ENCODE measurements around the gene CEACAM19. TPM values are rescaled to one million over a fixed set of nuclear protein-coding genes. Genes with fewer than 3 reads are reported as not detected.
"Not testable (repeated sequence)": the region's sequence is repeated elsewhere in the genome, so short reads cannot be mapped to it uniquely, and the experiment has no call there.

CEACAM19 gene
- total and polyA plus RNA-seq, 2 donors (not counting 3 experiments of a cell fraction or from before 2014, with no cell fraction given) = 9.9 to 14.5 TPM

DNA sequence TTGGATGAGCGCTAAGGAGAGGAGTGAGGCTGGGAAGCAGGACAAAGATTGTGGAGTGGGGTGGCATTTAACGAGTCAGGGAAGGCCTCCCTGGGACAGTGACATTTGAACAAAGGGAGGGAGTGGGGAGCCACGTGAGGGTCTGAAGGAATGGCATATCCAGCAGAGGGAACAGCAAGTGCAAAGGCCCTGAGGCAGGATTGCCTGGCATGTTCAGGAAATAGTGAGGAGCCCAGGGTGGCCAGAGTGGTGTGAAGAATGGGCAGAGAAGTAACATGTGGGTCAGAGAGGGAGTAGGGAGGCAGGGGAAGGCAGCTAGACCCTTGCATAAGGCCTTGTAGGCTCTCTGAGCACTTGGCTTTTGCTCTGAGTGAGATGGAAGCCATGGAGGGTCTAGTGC lies 42.5 kb upstream of the CEACAM19 start:
- CTCF ChIA-PET = interaction anchor here (2.9 kb wide), 1 partner anchor 58 kb away, joined by 9 read pairs; no protein-coding TSS in a partner anchor
- Histone ChIP-seq H3K9me1 (replicated peaks; ENCODE audit: control insufficient read depth, extremely low read depth, insufficient read depth, low read length) (no peaks in the 10 kb centered on the region), H4K20me1 (replicated peaks; ENCODE audit: control insufficient read depth, extremely low read depth, insufficient read depth, low read length) (no peaks in the 10 kb centered on the region), H3K9me3 (replicated peaks; ENCODE audit: control insufficient read depth, insufficient read depth, low read length) (no peaks in the 10 kb centered on the region), H3K79me2 (ENCODE audit: control insufficient read depth, insufficient read depth, low read length) (no peaks in the 10 kb centered on the region), H3K4me3 (replicated peaks in 1 of 3; ENCODE audit: insufficient read depth in 1 of 3, low read depth in 1 of 3, low read length in 3 of 3) (no peak overlapping the region), H2AFZ (ENCODE audit: low read depth, low read length) (no peak overlapping the region), H3K36me3 (ENCODE audit: control insufficient read depth in 2 of 2, extremely low read depth in 1 of 2, insufficient read depth in 2 of 2, low read length in 2 of 2) (no peaks in the 10 kb centered on the region), H3K4me1 (ENCODE audit: control insufficient read depth, extremely low read depth, insufficient read depth, low read length) (peaks cover 22% of the 10 kb centered on the region), H3K27ac (ENCODE audit: insufficient read depth, low read depth, low read length) (no peak overlapping the region), H3K9ac (replicated peaks; ENCODE audit: extremely low read depth, insufficient read depth, low read length) (no peak overlapping the region), H3K4me2 (ENCODE audit: insufficient read depth, low read length) (no peak overlapping the region), H3K27me3 (ENCODE audit: control insufficient read depth in 2 of 2, insufficient read depth in 2 of 2, low read length in 2 of 2) (no peaks in the 10 kb centered on the region)
- no TSS peak for BruUV-seq (replicated peaks)
- intact Hi-C loops (cut with micrococcal nuclease) (no loop called here), dilution Hi-C loops (cut with MboI; ENCODE audit: extremely low pct_ligation_motif_present, low sequenced_read_pairs) (no loop called here)
- no peak for DNase-seq (ENCODE audit: low read depth, low spot score)
- FAIRE-seq = no peak
- TF ChIP-seq POLR2AphosphoS5 (IDR thresholded peaks at IDR 0.05; ENCODE audit: insufficient read depth, low read depth, low read length) (no peak), GATA2 (IDR thresholded peaks at IDR 0.05; ENCODE audit: insufficient read depth, insufficient read length, low read depth, low read length) (no peak), EZH2 (IDR thresholded peaks at IDR 0.05; ENCODE audit: borderline replicate concordance, low read depth, low read length, severe bottlenecking) (no peak), FOS (IDR thresholded peaks at IDR 0.05; ENCODE audit: borderline replicate concordance, insufficient read depth, low read length) (no peak), POLR2A (IDR thresholded peaks at IDR 0.05; ENCODE audit: low read depth, low read length) (no peak), MYC (IDR thresholded peaks at IDR 0.05; ENCODE audit: low read depth, low read length) (no peak), MAX (IDR thresholded peaks at IDR 0.05; ENCODE audit: insufficient read depth, insufficient read length) (no peak), JUN (IDR thresholded peaks at IDR 0.05; ENCODE audit: borderline replicate concordance, insufficient read depth, insufficient read length, low read depth) (no peak)
- TF ChIP-seq, protein P1, sequence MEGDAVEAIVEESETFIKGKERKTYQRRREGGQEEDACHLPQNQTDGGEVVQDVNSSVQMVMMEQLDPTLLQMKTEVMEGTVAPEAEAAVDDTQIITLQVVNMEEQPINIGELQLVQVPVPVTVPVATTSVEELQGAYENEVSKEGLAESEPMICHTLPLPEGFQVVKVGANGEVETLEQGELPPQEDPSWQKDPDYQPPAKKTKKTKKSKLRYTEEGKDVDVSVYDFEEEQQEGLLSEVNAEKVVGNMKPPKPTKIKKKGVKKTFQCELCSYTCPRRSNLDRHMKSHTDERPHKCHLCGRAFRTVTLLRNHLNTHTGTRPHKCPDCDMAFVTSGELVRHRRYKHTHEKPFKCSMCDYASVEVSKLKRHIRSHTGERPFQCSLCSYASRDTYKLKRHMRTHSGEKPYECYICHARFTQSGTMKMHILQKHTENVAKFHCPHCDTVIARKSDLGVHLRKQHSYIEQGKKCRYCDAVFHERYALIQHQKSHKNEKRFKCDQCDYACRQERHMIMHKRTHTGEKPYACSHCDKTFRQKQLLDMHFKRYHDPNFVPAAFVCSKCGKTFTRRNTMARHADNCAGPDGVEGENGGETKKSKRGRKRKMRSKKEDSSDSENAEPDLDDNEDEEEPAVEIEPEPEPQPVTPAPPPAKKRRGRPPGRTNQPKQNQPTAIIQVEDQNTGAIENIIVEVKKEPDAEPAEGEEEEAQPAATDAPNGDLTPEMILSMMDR (IDR thresholded peaks at IDR 0.05; ENCODE audit: extremely low read depth in 1 of 2, insufficient read depth in 1 of 2, low read depth in 1 of 2, low read length in 2 of 2) = no peak
- POLR2A ChIA-PET = no interaction called here

- H3K9me3 ChIP-seq (replicated peaks; ENCODE audit: control insufficient read depth, insufficient read depth, low read length); H3K36me3 ChIP-seq (ENCODE audit: control insufficient read depth in 2 of 2, extremely low read depth in 1 of 2, insufficient read depth in 2 of 2, low read length in 2 of 2); intact Hi-C loops (cut with micrococcal nuclease); H2AFZ ChIP-seq (ENCODE audit: low read depth, low read length); POLR2A ChIA-PET; H4K20me1 ChIP-seq (replicated peaks; ENCODE audit: control insufficient read depth, extremely low read depth, insufficient read depth, low read length); BruUV-seq (replicated peaks); H3K4me2 ChIP-seq (ENCODE audit: insufficient read depth, low read length); H3K27ac ChIP-seq (ENCODE audit: insufficient read depth, low read depth, low read length); H3K27me3 ChIP-seq (ENCODE audit: control insufficient read depth in 2 of 2, insufficient read depth in 2 of 2, low read length in 2 of 2); H3K4me3 ChIP-seq (replicated peaks in 1 of 3; ENCODE audit: insufficient read depth in 1 of 3, low read depth in 1 of 3, low read length in 3 of 3); DNase-seq (ENCODE audit: low read depth, low spot score); dilution Hi-C loops (cut with MboI; ENCODE audit: extremely low pct_ligation_motif_present, low sequenced_read_pairs); H3K9me1 ChIP-seq (replicated peaks; ENCODE audit: control insufficient read depth, extremely low read depth, insufficient read depth, low read length); FAIRE-seq; H3K79me2 ChIP-seq (ENCODE audit: control insufficient read depth, insufficient read depth, low read length); H3K9ac ChIP-seq (replicated peaks; ENCODE audit: extremely low read depth, insufficient read depth, low read length): not testable (repeated sequence)
- CTCF ChIA-PET = interaction anchor here (2.9 kb wide), 1 partner anchor 61 kb away, joined by 9 read pairs; no protein-coding TSS in a partner anchor
- peaks cover 14% of the 10 kb centered on the region for H3K4me1 ChIP-seq (ENCODE audit: control insufficient read depth, extremely low read depth, insufficient read depth, low read length)
Observed at GRCh38 chr19:44631611-44632010, 39.7 kb upstream of the CEACAM19 start.

DNA sequence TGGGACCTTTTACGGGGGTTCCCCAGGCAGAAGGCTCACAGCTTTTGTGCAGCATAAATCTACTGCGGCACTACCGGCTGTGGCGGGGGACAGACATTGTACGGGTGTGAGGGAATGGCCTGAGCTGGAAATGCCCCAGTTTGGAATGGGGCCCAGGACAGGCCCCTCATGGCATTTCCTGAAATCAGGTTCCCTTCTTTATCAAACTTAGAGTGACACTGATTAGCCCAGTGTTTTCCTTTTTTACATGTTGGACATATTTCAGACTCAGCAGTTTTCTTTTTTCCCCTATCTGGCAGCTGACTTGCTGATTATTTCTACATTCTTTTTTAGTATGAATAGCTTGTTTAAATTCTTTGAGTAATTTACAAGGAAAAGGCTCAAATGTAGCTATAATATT lies 37.2 kb upstream of the CEACAM19 start:
- H3K4me3 ChIP-seq (replicated peaks in 1 of 3; ENCODE audit: insufficient read depth in 1 of 3, low read depth in 1 of 3, low read length in 3 of 3); H3K9me1 ChIP-seq (replicated peaks; ENCODE audit: control insufficient read depth, extremely low read depth, insufficient read depth, low read length); H3K9ac ChIP-seq (replicated peaks; ENCODE audit: extremely low read depth, insufficient read depth, low read length); H3K4me1 ChIP-seq (ENCODE audit: control insufficient read depth, extremely low read depth, insufficient read depth, low read length); H3K27ac ChIP-seq (ENCODE audit: insufficient read depth, low read depth, low read length); H3K79me2 ChIP-seq (ENCODE audit: control insufficient read depth, insufficient read depth, low read length); H3K36me3 ChIP-seq (ENCODE audit: control insufficient read depth in 2 of 2, extremely low read depth in 1 of 2, insufficient read depth in 2 of 2, low read length in 2 of 2); H3K9me3 ChIP-seq (replicated peaks; ENCODE audit: control insufficient read depth, insufficient read depth, low read length); dilution Hi-C loops (cut with MboI; ENCODE audit: extremely low pct_ligation_motif_present, low sequenced_read_pairs); intact Hi-C loops (cut with micrococcal nuclease); H4K20me1 ChIP-seq (replicated peaks; ENCODE audit: control insufficient read depth, extremely low read depth, insufficient read depth, low read length); H3K27me3 ChIP-seq (ENCODE audit: control insufficient read depth in 2 of 2, insufficient read depth in 2 of 2, low read length in 2 of 2); BruUV-seq (replicated peaks): not testable (repeated sequence)
- peak; percentile 4 for FAIRE-seq
- ChIA-PET CTCF (interaction anchor here (0.6 to 3.3 kb wide), 7 partner anchors 8 to 63 kb away, joined by 3 to 19 read pairs (median 3); no protein-coding TSS in a partner anchor), POLR2A (interaction anchor here (1.1 kb wide), 1 partner anchor 10 kb away, joined by 3 read pairs; the partner anchor contains the start of gene PVR)
- Histone ChIP-seq H2AFZ (ENCODE audit: low read depth, low read length) (peak overlapping the region; percentile 67), H3K4me2 (ENCODE audit: insufficient read depth, low read length) (peak overlapping the region; percentile 47)
- peak; percentile 34 for DNase-seq (ENCODE audit: low read depth, low spot score)
